K562 (cell line): ENCODE measurements around the gene ATP6V1A. TPM values are rescaled to one million over a fixed set of nuclear protein-coding genes. Genes with fewer than 3 reads are reported as not detected.

Experiments
- ARHGAP35 ChIP-seq: fragments of 450-650 bp; IDR thresholded peaks from 2 replicates; pipeline ENCODE4 v1.6.1; 2018; ENCODE audit not compliant: partially characterized antibody
- CBX8 ChIP-seq: fragments of 200-600 bp; sonication (generic); IDR thresholded peaks from 2 replicates; pipeline ENCODE4 v1.6.1; 2012; ENCODE audit warnings: borderline replicate concordance, mixed run types, low read depth, mild to moderate bottlenecking, moderate library complexity, mixed read lengths, low read length, control low read depth, inconsistent platforms; ENCODE audit not compliant: poor library complexity, severe bottlenecking; ENCODE audit errors: extremely low read depth
- CHCHD3 ChIP-seq: fragments of 250-450 bp; sonication (Bioruptor Pico); IDR thresholded peaks from 2 replicates; pipeline ENCODE4 v2.1.2; 2022; ENCODE audit warnings: mild to moderate bottlenecking
- CREB1 ChIP-seq, 2 experiments: sonication (generic) in 1 of 2; formaldehyde crosslinking in 1 of 2; IDR thresholded peaks; 2 replicates each; pipeline versions ENCODE4 v1.6.1 to v1.8.0; 2012 to 2022; ENCODE audit warnings: inconsistent platforms in 1 of 2, mild to moderate bottlenecking in 1 of 2, missing genetic modification reagents in 1 of 2, moderate library complexity in 1 of 2
- ELF2 ChIP-seq: fragments of 250-450 bp; sonication (Bioruptor Pico); IDR thresholded peaks from 2 replicates; pipeline ENCODE4 v1.5.0; 2021; ENCODE audit warnings: mild to moderate bottlenecking
- ETV1 ChIP-seq: fragments of 450-650 bp; conservative IDR thresholded peaks from 2 replicates; pipeline ENCODE4 v1.6.1; 2016; ENCODE audit warnings: missing genetic modification characterization, control low read depth, low read depth, missing compliant biosample characterization
- SMARCE1 ChIP-seq: fragments of 450-650 bp; IDR thresholded peaks from 2 replicates; pipeline ENCODE4 v1.7.1; 2016; ENCODE audit warnings: mild to moderate bottlenecking
- SP1 ChIP-seq: sonication (generic); formaldehyde crosslinking; IDR thresholded peaks from 2 replicates; pipeline ENCODE4 v1.8.1; 2022; ENCODE audit warnings: mild to moderate bottlenecking, missing genetic modification reagents
- ZFPM2 ChIP-seq: fragments of 250-450 bp; sonication (Bioruptor Pico); IDR thresholded peaks from 2 replicates; pipeline ENCODE4 v1.5.1; 2022; ENCODE audit warnings: mild to moderate bottlenecking
- ZKSCAN1 ChIP-seq: fragments of 150-350 bp; IDR thresholded peaks from 2 replicates; pipeline ENCODE4 v1.6.1; 2016; ENCODE audit warnings: low read depth, low read length
- ZNF23 ChIP-seq: fragments of 250-450 bp; sonication (Bioruptor Pico); IDR thresholded peaks from 2 replicates; pipeline ENCODE4 v1.4.0; 2020; ENCODE audit warnings: mild to moderate bottlenecking
- ZNF274 ChIP-seq: IDR thresholded peaks from 2 replicates; pipeline ENCODE4 v1.6.1; 2011; ENCODE audit warnings: low read depth, mild to moderate bottlenecking, low read length, moderate library complexity, borderline replicate concordance
- ZNF431 ChIP-seq: sonication (generic); formaldehyde crosslinking; IDR thresholded peaks from 2 replicates; pipeline ENCODE4 v1.8.0; 2022; ENCODE audit warnings: mild to moderate bottlenecking, missing genetic modification reagents
- ZSCAN29 ChIP-seq: fragments of 450-650 bp; IDR thresholded peaks from 2 replicates; pipeline ENCODE4 v1.6.1; 2017
- polyA plus RNA-seq, 8 experiments: library from polyadenylated mRNA; depleted of rRNA in 4 of 8; stranded (reverse) in 5 of 8; unstranded in 3 of 8; fragments of >200 nt; fragmentation: Nextera tagmentation in 2 of 8; fragmentation: Illumina TruSeq in 1 of 8; extraction: Ambion mirVana in 2 of 8; extraction: Trizol in 1 of 8; gene quantifications; 2 replicates each; pipeline versions ENCODE4 v1.2.1 to v1.2.3, GENCODE V29; 2011 to 2014; ENCODE audit warnings: inconsistent platforms in 1 of 8, missing spikeins in 1 of 8
- total RNA-seq, 7 experiments: library from RNA; depleted of rRNA in 6 of 7; stranded (reverse); fragments of >200 nt in 6 of 7; fragmentation: Illumina TruSeq in 2 of 7; extraction: Trizol in 2 of 7; gene quantifications; 2 replicates each; pipeline versions ENCODE4 v1.2.1 to v1.2.3, GENCODE V29; 2011 to 2021; ENCODE audit warnings: low replicate concordance in 1 of 7
- TF ChIP-seq, protein P1 (sequence below): fragments of 450-650 bp; IDR thresholded peaks from 2 replicates; pipeline ENCODE4 v1.6.1; 2018; ENCODE audit not compliant: partially characterized antibody
- TF ChIP-seq, protein P2 (sequence below): sonication (generic); formaldehyde crosslinking; IDR thresholded peaks from 2 replicates; pipeline ENCODE4 v1.8.1; 2022; ENCODE audit warnings: missing genetic modification reagents
- TF ChIP-seq, protein P3 (sequence below): sonication (generic); IDR thresholded peaks from 2 replicates; pipeline ENCODE4 v1.6.1; 2016
- TF ChIP-seq, protein P4 (sequence below): fragments of 450-650 bp; IDR thresholded peaks from 2 replicates; pipeline ENCODE4 v1.6.1; 2016
- TF ChIP-seq, protein P5 (sequence below): fragments of 250-450 bp; sonication (Bioruptor Pico); IDR thresholded peaks from 2 replicates; pipeline ENCODE4 v1.8.0; 2022; ENCODE audit warnings: inconsistent platforms

ATP6V1A gene
- total and polyA plus RNA-seq, 9 of the 15 experiments (the other 6 are each of a cell fraction or from before 2014, with no cell fraction given): 23.6 to 57.1 (median 39.9) TPM

DNA sequence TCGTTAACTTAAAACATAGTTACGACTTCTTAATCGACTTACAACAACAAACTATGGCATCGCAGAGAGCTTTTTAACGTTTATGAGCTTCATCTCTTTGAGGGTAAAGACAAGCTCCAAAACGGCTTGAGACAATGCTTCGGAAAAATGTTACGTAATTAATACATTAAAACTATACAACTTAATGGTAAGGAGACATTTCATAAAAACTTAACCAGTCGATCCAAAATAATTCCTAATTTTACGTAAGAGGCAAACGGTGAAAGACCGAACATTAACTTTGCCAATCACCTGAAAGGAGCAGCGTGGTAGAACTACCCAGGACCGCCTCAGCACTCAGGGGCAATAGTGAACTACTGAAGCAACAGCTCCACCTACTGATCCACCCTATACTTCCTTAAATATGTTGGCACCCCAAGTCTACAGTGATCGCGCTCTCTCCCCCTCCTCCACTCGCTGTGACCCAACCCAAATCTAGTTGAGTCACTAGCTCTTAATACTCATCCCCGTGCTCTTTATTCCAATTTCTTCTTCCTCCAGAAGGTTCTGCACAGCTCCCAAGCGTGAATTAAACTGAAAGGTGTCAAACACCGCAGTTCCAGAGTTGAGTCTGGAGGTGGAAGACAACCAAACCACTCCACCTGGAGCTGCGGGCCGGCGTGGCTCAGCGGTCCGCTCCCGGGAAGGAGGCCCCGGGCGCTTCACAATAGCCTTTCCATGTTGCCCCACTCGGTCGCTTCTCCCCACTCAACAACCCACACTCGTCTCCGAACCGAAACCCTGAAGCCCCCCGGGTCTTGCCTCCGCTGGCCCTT is 1.7 kb upstream of the ATP6V1A start (continued):
- TF ChIP-seq, protein P1, sequence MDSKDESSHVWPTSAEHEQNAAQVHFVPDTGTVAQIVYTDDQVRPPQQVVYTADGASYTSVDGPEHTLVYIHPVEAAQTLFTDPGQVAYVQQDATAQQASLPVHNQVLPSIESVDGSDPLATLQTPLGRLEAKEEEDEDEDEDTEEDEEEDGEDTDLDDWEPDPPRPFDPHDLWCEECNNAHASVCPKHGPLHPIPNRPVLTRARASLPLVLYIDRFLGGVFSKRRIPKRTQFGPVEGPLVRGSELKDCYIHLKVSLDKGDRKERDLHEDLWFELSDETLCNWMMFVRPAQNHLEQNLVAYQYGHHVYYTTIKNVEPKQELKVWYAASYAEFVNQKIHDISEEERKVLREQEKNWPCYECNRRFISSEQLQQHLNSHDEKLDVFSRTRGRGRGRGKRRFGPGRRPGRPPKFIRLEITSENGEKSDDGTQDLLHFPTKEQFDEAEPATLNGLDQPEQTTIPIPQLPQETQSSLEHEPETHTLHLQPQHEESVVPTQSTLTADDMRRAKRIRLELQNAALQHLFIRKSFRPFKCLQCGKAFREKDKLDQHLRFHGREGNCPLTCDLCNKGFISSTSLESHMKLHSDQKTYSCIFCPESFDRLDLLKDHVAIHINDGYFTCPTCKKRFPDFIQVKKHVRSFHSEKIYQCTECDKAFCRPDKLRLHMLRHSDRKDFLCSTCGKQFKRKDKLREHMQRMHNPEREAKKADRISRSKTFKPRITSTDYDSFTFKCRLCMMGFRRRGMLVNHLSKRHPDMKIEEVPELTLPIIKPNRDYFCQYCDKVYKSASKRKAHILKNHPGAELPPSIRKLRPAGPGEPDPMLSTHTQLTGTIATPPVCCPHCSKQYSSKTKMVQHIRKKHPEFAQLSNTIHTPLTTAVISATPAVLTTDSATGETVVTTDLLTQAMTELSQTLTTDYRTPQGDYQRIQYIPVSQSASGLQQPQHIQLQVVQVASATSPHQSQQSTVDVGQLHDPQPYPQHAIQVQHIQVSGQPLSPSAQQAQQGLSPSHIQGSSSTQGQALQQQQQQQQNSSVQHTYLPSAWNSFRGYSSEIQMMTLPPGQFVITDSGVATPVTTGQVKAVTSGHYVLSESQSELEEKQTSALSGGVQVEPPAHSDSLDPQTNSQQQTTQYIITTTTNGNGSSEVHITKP: peak; percentile 75
- TF ChIP-seq ZNF23 (CRISPR knock-in tag): no peak
- peak; percentile 49; the same call in 1 of the 2 replicates for TF ChIP-seq SMARCE1
- TF ChIP-seq, protein P2, sequence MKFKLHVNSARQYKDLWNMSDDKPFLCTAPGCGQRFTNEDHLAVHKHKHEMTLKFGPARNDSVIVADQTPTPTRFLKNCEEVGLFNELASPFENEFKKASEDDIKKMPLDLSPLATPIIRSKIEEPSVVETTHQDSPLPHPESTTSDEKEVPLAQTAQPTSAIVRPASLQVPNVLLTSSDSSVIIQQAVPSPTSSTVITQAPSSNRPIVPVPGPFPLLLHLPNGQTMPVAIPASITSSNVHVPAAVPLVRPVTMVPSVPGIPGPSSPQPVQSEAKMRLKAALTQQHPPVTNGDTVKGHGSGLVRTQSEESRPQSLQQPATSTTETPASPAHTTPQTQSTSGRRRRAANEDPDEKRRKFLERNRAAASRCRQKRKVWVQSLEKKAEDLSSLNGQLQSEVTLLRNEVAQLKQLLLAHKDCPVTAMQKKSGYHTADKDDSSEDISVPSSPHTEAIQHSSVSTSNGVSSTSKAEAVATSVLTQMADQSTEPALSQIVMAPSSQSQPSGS (CRISPR knock-in tag): no peak
- no peak for TF ChIP-seq ZNF431 (CRISPR knock-in tag)
- TF ChIP-seq ZKSCAN1: no peak
- no peak for TF ChIP-seq ETV1
- TF ChIP-seq, protein P3, sequence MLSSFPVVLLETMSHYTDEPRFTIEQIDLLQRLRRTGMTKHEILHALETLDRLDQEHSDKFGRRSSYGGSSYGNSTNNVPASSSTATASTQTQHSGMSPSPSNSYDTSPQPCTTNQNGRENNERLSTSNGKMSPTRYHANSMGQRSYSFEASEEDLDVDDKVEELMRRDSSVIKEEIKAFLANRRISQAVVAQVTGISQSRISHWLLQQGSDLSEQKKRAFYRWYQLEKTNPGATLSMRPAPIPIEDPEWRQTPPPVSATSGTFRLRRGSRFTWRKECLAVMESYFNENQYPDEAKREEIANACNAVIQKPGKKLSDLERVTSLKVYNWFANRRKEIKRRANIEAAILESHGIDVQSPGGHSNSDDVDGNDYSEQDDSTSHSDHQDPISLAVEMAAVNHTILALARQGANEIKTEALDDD: peak; percentile 66; the same call in 1 of the 2 replicates
- TF ChIP-seq, protein P4, sequence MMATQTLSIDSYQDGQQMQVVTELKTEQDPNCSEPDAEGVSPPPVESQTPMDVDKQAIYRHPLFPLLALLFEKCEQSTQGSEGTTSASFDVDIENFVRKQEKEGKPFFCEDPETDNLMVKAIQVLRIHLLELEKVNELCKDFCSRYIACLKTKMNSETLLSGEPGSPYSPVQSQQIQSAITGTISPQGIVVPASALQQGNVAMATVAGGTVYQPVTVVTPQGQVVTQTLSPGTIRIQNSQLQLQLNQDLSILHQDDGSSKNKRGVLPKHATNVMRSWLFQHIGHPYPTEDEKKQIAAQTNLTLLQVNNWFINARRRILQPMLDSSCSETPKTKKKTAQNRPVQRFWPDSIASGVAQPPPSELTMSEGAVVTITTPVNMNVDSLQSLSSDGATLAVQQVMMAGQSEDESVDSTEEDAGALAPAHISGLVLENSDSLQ: no peak
- no peak for TF ChIP-seq SP1 (CRISPR knock-in tag)
- no peak for TF ChIP-seq CHCHD3 (CRISPR knock-in tag)
- no peak for TF ChIP-seq ELF2 (CRISPR knock-in tag)
- TF ChIP-seq ARHGAP35: no peak
- TF ChIP-seq ZFPM2 (CRISPR knock-in tag): no peak
- TF ChIP-seq ZSCAN29: no peak
- TF ChIP-seq, protein P5, sequence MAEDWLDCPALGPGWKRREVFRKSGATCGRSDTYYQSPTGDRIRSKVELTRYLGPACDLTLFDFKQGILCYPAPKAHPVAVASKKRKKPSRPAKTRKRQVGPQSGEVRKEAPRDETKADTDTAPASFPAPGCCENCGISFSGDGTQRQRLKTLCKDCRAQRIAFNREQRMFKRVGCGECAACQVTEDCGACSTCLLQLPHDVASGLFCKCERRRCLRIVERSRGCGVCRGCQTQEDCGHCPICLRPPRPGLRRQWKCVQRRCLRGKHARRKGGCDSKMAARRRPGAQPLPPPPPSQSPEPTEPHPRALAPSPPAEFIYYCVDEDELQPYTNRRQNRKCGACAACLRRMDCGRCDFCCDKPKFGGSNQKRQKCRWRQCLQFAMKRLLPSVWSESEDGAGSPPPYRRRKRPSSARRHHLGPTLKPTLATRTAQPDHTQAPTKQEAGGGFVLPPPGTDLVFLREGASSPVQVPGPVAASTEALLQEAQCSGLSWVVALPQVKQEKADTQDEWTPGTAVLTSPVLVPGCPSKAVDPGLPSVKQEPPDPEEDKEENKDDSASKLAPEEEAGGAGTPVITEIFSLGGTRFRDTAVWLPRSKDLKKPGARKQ (CRISPR knock-in tag): no peak
- TF ChIP-seq ZNF274: no peak
- TF ChIP-seq CREB1 (IDR thresholded peaks at IDR 0.05): no peak
- no peak for TF ChIP-seq CREB1 (CRISPR knock-in tag; IDR thresholded peaks at IDR 0.05)
- TF ChIP-seq CBX8: no peak
